HG03025 (cell line): Measurements from ENCODE around the gene SUSD6.
"Not testable (repeated sequence)": the region's sequence is repeated elsewhere in the genome, so short reads cannot be mapped to it uniquely, and the experiment has no call there.

ENCODE experiments used
- ATAC-seq: cut with Tn5 transposase; IDR thresholded peaks from one replicate; pipeline ENCODE4 v1.9.1; 2021; ENCODE audit warnings: mild to moderate bottlenecking, moderate library complexity; ENCODE audit not compliant: unreplicated experiment, low FRiP score

Gene SUSD6

DNA sequence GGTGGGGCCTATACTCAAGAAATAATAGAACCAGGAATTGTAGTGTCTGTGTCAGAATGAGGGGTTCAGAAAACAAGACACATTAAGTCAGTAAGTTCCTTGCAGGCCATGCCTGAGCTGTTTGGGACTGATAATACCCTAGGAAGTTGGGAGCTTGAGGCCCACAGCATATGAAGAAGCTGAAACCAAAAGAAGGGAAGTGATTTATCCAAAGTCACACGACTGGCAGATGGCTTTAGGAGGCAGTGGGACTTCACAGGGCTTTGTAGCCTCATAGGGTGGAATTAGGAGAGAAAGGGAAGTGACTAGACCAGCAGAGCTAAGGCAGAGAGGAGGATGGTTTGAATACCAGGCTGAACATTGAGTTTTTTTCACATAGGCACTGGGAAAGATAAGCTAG lies 99.0 kb downstream of the SUSD6 start:
- ATAC-seq: no peak

DNA sequence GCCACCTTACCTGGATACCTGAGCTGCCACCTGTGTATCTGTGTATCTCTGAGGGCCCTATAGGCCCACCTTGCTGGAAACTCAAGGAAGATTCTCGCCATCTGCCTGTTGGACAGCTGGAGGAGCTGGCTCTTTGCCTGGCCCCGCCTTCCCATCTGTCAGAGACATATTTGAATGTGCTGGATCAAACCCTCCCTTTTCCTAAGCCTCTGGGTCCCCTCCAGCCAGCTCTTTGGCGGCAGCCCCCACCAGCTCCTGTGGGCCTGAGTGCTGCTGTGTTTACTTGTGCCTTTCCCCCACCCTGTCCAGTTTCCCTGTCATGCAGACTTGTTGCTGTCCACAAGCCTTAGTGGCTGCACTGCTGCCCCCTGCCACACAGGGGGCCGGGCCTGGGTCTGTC lies 99.7 kb downstream of the SUSD6 start:
- no peak for ATAC-seq

DNA sequence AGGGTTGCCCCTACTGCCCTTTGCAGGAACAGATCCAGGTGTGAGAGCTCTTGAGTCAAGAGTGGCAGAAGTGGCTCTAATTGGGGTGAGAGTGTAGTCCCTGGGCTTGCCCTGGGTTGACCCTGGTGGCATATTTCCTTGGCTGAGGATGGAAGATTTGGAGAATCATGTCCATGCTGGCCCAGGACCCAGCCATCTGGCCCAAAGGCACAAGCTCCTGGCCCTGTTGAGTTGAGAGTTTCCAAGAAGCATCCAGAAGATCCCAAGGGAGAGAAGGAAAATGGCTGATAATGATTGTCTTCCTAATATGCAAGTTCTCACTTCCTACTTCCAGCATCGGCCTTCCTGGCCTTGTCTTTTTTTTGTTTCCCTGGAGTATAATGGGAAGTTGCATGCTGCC lies 100.1 kb downstream of the SUSD6 start:
- no peak for ATAC-seq

DNA sequence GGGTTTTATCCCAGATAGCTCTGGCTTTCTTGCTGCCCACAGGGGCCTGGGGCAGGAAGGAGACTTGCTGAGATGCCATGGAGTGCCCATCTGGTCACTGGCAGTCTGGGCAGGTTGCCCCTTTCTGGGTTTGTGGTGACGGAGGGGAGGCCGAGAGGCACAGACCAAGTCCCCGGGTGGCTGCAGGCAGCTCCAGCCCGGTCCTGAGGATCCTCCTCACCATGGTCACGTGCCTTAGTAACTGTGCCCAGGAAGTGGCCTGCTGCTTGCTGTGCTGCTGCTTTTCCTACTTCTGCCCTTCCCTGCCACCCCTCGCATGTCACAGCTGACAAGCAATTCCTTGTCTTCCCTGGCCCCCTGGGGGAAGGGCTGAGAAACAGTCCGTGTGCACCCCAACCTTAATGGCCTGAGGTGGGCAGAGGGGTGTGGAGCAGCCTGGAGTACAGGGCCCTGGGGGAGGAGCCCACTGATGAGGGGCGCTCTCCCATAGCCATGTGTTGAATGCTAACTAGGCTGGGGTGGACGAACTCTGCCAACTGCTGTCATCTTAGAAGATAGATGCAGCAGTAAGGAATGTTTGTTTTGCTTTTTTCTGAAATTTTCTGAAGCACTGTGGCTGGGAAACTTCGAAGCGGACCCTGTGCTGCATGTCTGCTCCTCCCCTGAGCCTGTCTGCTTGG lies 100.6 kb downstream of the SUSD6 start:
- ATAC-seq: no peak

DNA sequence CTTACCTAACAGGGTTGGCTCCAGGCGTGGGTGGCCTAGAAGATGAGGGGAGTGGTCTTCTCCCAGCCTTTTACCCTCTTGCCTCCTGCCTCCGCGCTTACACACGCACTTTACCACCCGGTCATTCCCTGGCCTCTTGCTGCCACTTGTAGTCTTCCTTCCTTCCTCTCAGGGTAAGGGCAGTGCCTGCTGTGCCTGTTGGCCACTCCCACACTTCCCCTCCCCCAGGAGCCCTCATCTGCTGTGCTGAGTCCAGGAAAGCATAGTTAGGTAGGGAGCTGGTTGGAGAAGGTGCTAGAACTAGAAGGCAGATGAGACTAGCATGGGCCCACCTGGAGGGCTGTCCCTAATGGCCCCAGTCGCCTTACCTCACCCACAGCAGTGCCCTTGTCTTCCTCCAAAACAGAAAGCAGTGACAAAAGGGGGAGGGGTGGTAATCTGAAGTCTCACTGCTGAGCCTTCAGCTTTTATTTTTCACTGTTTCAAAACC lies 101.2 kb downstream of the SUSD6 start:
- no peak for ATAC-seq

DNA sequence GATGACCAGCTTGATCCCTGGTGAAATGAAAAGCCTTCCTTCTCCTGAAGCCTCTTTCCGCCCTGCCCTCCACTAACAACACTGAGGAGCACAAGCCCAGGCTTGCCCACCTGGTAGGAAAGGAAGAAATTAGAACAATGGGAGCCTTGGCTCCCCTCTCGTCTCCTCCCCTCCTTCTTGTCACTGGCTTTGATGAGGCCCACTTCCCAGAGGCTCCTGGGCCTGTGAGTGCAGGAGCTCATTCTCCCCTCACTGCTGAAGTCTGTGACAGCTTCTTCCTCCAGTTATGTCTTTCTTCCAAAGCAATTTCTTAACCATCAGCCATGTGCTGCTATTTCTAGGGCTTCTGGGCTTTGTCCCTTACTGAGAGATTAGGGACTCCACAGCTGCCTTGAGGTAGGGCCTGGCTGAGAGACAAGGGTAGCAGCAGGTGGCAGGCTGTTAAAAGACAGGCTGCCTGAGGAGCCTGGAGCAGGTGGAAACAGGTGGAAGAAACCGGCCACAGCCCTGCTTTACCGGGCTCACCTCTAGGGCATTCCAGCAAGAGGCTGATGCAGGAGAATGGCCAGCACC lies 101.9 kb downstream of the SUSD6 start:
- no peak for ATAC-seq

DNA sequence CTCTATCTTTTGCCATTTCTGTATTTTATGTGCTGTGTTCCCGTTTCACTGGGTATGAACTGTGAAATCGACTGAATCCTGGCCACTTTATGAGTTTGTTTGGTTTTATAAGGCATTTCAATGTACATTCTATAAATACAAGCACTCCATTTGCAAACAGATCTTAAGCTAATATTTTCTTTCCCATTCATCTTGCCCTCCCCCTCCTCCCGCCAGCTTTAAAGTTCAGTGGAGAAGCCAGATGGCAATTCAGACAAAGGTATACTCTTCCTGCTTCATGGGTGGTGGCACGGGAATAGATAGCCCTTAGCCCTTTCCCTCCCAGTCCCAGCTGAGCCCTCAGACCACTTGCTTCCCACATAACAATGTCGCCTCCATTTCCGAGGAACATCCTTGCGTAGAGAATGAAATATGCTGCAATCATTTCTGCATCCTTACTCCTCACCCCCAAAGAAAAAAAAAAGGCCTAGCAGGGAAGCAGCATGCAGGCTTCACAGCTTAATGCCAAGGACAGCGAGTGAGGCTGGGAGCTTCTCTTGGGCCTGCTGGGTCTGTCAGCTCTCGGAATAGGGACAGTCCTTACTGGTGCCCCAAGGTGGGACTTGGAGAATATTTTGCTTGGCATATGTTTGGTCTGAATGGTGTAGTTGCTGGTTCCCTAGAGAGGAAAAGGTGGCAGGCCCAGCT lies 102.7 kb downstream of the SUSD6 start:
- ATAC-seq: no peak

DNA sequence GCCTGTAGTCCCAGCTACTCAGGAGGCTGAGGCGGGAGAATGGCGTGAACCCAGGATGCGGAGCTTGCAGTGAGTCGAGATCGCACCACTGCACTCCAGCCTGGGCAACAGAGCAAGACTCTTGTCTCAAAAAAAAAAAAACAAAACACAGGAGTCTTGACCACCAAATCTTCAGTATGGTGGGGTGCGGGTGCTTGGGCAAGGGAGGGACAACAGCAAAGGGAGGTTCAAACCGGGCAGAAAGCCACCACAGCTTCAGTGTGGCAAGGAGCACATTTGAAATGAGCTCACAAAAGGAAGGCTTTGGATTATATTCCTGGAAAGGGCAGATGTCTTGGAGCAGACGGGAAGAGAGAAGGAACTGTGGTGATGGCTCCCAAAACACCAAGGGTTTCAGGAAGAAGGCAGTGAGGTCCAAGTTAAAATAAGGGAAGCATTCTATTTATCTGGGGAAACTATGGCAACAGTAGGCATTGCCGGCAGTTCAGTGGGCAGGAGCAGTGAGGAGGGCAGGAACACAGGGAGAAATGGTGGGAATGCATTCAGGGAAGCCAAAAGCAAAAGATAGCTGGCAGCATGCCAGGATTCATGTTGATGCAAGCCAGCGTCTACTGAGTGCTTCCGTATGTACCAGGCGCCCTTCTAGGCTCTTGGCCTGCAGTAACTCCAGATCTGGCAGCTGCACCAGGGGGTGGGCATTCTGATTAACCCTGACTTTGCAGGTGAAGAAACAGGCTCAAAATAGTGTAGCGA lies 104.5 kb downstream of the SUSD6 start:
- no peak for ATAC-seq

DNA sequence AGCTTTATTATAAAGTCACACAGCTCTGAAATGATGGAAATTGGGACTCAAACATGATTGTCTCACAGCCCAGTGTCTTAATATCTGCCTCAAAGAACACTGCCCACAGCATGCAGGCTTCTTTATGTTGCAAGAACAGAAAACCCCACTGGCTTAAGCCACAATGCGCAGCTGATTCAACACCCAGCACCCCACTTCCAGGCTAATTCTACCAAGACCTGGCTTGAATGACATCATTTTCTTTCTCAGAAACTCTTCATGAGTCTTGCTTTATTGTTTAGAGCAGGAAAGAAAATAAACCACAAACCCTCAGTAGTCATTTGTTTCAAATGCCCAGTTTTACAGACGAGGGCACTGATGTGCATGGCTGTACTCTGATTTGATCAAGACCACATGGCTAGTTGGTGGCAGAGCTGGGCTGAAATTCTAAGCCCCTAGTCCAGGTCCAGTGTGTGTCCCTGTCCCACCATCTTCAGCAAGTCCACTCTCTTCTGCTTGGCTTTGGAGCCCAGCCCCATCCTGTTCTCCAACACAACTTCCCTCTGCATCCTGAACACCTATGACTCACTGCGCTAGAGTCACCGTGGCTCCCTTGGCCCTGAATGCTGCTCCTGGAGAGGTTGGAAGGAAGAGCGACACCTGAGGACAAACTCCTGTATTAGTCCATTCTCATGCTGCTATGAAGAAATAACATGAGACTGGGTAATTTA lies 105.2 kb downstream of the SUSD6 start:
- ATAC-seq: no peak

DNA sequence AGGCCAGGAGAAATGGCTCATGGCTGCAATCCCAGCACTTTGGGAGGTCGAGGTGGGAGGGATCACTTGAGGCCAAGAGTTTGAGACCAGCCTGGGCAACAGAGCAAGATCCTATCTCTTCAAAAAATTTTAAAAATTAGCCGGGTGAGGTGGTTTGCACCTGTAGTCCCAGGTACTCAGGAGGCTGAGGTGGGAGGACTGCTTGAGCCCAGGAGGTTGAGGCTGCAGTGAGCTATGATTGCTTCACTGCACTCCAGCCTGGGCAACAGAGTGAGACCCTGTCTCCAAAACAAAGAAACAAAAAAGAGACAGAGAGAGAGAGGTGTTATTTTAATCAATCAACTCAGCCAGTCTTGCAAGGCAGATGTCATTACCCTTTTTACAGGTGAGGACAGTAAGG lies 107.2 kb downstream of the SUSD6 start:
- not testable (repeated sequence) for ATAC-seq

DNA sequence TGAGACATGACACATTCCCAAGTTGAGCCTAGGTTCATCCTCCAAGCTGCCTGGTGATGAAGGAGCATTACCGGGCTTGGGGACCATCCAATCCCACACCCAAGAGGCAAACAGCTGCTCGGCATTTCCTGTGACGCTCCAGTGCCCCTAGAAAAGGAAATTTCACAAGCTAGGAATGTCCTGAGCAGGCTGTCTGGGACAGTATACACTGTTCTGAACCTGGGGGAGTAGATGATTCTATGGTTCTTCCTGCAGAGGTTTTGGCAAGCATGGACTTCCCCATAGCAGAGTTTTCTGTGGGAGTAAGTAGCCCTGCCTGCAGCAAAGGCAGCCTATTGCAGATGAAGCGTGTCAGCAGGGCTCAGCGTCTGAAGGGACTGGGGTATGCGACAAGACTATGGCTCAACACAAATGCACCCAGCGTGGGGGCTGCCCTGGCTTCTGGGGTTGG lies 108.1 kb downstream of the SUSD6 start:
- ATAC-seq: no peak

DNA sequence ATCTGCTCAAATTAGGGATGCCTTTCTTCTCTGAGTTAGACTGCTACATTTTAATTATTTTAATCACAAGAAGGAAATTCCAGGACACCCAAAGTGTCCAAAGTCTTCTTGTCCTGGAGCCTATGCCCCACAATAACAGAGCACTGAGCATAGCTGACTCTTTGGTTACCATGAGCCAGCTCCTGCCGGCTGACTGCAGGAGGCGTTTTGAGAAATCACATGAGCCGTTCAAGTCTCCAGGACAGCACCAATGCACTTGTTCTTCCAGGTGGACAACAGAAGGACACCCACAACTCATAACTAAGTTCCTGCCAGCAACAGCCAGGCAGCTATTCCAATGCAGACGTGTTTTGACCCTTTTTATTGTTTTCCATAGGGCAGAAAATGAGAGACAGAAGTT lies 109.5 kb downstream of the SUSD6 start:
- ATAC-seq: no peak

DNA sequence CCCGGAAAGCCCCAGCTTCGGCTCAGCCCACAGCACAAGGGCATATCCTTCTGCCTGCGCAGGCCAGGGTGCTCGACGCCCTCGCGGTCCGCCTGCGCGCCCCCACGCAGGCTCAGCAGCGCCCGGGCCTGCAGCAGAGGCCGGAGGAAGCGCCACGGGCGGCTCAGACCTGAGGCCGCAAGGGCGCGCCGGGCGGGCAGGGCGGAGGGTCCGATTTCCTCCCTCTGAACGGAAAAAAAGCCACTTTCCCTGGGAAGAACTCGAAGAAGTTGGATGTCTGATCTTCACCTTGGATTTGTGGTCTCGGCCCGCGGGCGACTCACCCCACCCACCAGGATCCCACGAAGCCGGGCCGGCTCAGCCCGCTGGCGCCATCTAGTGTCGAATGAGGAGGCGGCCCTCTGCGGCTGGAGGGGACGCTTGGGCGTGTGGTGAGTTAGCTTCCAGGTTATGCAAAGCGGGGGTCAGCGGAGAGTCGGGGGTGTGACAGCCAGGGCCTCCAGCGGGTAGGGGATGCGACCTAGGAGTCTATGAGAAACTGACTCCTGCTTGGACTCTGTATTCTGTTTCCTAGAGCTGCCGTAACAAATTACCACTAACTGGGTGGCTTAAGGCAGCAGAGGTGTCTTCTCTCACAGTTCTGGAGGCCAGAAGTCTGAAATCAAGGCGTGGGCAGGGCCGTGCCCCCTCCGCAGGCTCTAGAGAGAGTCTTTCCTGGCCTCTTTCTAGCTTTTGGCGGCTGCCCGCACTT lies 115.5 kb downstream of the SUSD6 start:
- ATAC-seq: peak; percentile 78

DNA sequence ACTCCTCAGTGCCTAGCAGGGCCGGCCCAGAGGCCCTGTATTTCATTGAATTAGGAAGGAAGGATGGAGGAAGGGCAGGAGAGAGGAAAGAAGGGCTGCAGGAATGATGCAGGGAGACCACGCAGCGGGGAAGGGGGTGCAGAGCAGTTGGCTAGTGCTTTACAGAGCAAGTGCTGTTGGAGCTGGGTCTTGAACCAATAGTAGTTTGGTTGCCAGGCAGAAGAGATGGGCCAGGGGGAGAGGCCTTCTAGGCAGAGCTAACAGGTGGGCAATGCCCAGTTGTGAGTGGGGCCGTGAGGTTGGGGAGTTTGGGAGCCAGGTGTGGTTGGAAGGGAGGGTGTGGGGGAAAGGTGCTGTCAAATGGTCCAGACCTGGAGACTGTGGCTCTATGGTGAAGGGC lies 116.5 kb downstream of the SUSD6 start:
- no peak for ATAC-seq

DNA sequence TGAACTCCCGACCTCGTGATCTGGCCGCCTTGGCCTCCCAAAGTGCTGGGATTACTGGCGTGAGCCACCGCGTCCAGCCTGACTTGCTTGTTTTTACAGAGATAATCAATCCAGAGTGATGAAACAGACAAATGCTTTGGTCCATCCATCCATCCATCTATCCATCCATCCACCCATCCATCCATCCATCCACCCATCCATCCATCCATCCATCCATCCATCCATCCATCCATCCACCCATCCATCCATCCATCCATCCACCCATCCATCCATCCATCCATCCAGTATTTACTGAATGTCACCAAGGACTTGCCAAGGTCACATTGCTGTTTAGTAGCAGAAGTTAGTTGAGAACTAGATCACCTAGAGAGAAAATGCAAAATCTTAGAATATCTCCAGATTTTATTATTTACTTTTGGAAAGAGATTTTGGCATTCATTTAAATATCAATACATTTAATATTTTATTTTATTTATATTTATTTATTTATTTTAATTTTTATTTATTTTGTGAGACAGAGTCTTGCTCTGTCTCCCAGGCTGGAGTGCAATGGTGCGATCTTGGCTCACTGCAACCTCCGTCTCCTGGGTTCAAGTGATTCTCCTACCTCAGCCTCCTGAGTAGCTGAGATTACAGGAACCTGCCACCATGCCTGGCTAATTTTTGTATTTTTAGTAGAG lies 120.7 kb downstream of the SUSD6 start:
- not testable (repeated sequence) for ATAC-seq

DNA sequence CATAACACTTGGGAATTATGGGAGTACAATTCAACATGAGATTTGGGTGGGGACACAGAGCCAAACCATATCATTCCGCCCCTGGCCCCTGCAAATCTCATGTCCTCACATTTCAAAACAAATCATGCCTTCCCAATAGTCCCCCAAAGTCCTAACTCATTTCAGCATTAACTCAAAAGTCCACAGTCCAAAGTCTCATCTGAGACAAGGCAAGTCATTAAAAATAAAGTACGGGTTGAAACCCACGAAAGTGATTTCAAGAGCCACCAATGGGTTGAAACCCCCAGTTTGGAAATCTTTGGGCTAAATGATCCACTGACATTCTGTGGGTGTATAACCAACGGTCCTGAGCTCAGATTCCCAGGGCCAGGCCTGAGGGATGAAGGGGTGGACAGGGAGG lies 125.0 kb downstream of the SUSD6 start:
- not testable (repeated sequence) for ATAC-seq

DNA sequence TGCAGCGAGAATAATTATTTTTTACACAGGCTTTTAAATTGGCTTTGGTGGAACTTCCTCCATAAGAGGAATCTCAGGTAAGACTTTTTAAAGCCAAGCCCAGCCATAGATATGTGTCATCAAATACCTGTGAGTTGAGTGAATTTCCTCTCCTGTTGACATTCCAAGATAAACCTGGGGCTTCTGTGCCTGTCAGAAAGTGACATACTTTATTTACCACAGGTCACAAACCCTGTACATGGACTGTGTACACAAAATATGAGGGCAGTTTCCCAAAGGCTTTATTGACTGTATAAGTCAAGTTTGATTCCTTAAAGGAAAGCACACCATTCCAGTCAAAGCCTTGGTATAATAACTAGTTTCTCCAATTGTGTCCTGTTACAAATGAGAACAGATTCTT lies 129.7 kb downstream of the SUSD6 start:
- no peak for ATAC-seq

DNA sequence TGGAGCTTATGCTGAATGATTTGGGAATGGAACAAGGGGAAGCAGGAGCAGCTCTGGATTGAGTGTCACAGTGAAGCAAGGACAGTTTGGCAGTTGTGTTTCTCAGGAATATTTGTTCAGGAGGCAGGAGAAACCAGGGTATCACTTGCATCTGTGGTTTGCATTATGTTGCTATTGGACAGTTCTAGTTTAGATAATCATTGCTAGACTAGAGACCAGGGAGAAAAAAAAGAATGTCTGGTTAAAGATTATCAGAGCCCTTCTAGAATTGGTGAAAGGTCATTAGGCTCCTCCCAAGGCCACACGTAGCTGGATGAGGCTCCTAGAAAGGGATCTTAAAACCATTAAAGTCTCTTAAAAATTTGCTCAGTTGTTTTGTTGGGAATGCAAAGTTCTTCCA lies 138.6 kb downstream of the SUSD6 start:
- no peak for ATAC-seq

DNA sequence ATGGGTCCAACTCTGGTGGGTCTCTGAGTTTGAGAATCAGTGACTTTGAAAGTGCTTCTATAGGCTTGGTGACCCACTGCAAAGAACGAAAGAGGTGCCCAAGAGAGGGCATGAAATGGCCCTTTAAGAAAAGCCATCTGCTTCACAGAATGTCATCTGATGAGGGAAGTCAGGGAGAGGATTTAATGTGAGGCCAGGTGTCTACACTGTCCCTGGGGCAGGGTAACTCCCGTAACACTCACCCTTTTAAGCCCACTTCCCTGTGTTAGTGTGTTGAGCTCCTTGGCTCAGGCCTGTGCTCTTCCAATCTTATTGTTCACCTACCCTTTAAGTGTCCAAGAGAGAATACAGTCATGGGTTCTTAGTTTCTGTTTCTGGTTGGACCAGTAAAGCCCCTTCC lies 139.1 kb downstream of the SUSD6 start:
- no peak for ATAC-seq
